H1 (cell line): ENCODE data around the gene RPLP2. TPM values are rescaled to one million over a fixed set of nuclear protein-coding genes. Genes with fewer than 3 reads are reported as not detected.

Source experiments
- CTCF ChIA-PET: fragments of 300-600 bp; sonication (Branson Sonifier 250); formaldehyde crosslinking; loops from one replicate; lab custom pipeline; 2021; ENCODE audit not compliant: partially characterized antibody; lab: Charles Lee
- POLR2A ChIA-PET: fragments of 300-600 bp; sonication (Branson Sonifier 250); formaldehyde crosslinking; loops from one replicate; lab custom pipeline; 2021; ENCODE audit warnings: inconsistent platforms; ENCODE audit not compliant: partially characterized antibody; lab: Charles Lee
- DNase-seq, 2 experiments: peaks; one replicate each; pipeline versions ENCODE4 v3.0.0 to v3.0.0-alpha.2; 2010 to 2022; ENCODE audit warnings: low spot score in 2 of 2, low read depth in 1 of 2, mixed read lengths in 1 of 2
- FAIRE-seq: peaks from 2 replicates; lab custom pipeline; 2011; peaks lifted over from hg19 to GRCh38; lab: Jason Lieb, UNC
- H2AFZ ChIP-seq: 2 replicates; pipeline ENCODE4 v1.8.1; 2012; ENCODE audit warnings: low read length, inconsistent platforms
- H2AK5ac ChIP-seq: 2 replicates; pipeline ENCODE4 v1.6.1; 2013; ENCODE audit warnings: low read depth, low read length
- H2BK120ac ChIP-seq: replicated peaks from 2 replicates; pipeline ENCODE3; 2013; ENCODE audit warnings: low read depth, low read length, inconsistent platforms
- H2BK12ac ChIP-seq: 2 replicates; pipeline ENCODE4 v1.6.1; 2013; ENCODE audit warnings: low read depth, low read length
- H2BK15ac ChIP-seq: 2 replicates; pipeline ENCODE4 v1.6.1; 2013; ENCODE audit warnings: low read length
- H2BK20ac ChIP-seq: 2 replicates; pipeline ENCODE4 v1.6.1; 2013; ENCODE audit warnings: low read length
- H2BK5ac ChIP-seq: 2 replicates; pipeline ENCODE4 v1.6.1; 2013; ENCODE audit warnings: low read depth, low read length
- H3K14ac ChIP-seq: 2 replicates; pipeline ENCODE4 v1.6.1; 2013; ENCODE audit warnings: inconsistent platforms; ENCODE audit not compliant: insufficient read length
- H3K18ac ChIP-seq: 2 replicates; pipeline ENCODE4 v1.6.1; 2013; ENCODE audit warnings: low read length; ENCODE audit errors: extremely low read depth
- H3K23ac ChIP-seq: 2 replicates; pipeline ENCODE4 v1.6.1; 2013; ENCODE audit warnings: inconsistent platforms; ENCODE audit not compliant: insufficient read length
- H3K23me2 ChIP-seq: 2 replicates; pipeline ENCODE4 v1.6.1; 2013; ENCODE audit warnings: low read depth, low read length
- H3K27ac ChIP-seq: 2 replicates; pipeline ENCODE4 v1.6.1; 2011; ENCODE audit warnings: low read depth, low read length, inconsistent platforms
- H3K27me3 ChIP-seq, 4 experiments: replicated peaks in 1 of 4; 1 replicate in 1 of 4; 2 replicates in 3 of 4; pipeline versions ENCODE4 v1.6.1 to v1.8.1; 2011 to 2013; ENCODE audit warnings: low read length in 3 of 4, mild to moderate bottlenecking in 3 of 4, inconsistent platforms in 2 of 4, mixed read lengths in 2 of 4, moderate library complexity in 1 of 4; ENCODE audit not compliant: control insufficient read depth in 3 of 4, insufficient read depth in 3 of 4; ENCODE audit errors: extremely low read depth in 1 of 4
- H3K36me3 ChIP-seq, 4 experiments: 2 replicates each; pipeline versions ENCODE4 v1.6.1 to v1.8.1; 2011 to 2013; ENCODE audit warnings: mild to moderate bottlenecking in 4 of 4, low read length in 3 of 4, moderate library complexity in 2 of 4, control low read depth in 1 of 4, inconsistent platforms in 1 of 4; ENCODE audit not compliant: insufficient read depth in 4 of 4, control insufficient read depth in 2 of 4
- H3K4ac ChIP-seq: replicated peaks from 2 replicates; pipeline ENCODE3; 2013; ENCODE audit warnings: low read length, low read depth, mixed read lengths, inconsistent platforms; ENCODE audit not compliant: insufficient read length
- H3K4me1 ChIP-seq, 4 experiments: replicated peaks in 1 of 4; 1 replicate in 1 of 4; 2 replicates in 3 of 4; pipeline versions ENCODE4 v1.6.1 to v1.8.1; 2011 to 2013; ENCODE audit warnings: low read length in 3 of 4, inconsistent platforms in 2 of 4, mixed read lengths in 1 of 4; ENCODE audit not compliant: insufficient read depth in 4 of 4, control insufficient read depth in 3 of 4
- H3K4me2 ChIP-seq, 2 experiments: 2 replicates each; pipeline versions ENCODE4 v1.6.1 to v1.8.1; 2011 to 2013; ENCODE audit warnings: low read depth in 2 of 2, low read length in 2 of 2, control low read depth in 1 of 2, inconsistent platforms in 1 of 2, mild to moderate bottlenecking in 1 of 2; ENCODE audit not compliant: insufficient read depth in 1 of 2
- H3K4me3 ChIP-seq, 4 experiments: fragments of 200-600, 300-600 bp in 1 of 4; sonication (generic), shearing (Covaris generic), sonication (Bioruptor Twin) in 1 of 4; 2 replicates each; pipeline versions ENCODE4 v1.5.1 to v1.8.1; 2011 to 2016; ENCODE audit warnings: low read length in 4 of 4, low read depth in 3 of 4, control low read depth in 2 of 4, inconsistent platforms in 2 of 4, mild to moderate bottlenecking in 2 of 4, mixed read lengths in 1 of 4, moderate library complexity in 1 of 4; ENCODE audit not compliant: insufficient read depth in 2 of 4; ENCODE audit errors: extremely low read depth in 1 of 4
- H3K56ac ChIP-seq: replicated peaks from 2 replicates; pipeline ENCODE3; 2013; ENCODE audit warnings: low read depth, mild to moderate bottlenecking, mixed read lengths, low read length, inconsistent platforms; ENCODE audit not compliant: insufficient read length
- H3K79me1 ChIP-seq: 2 replicates; pipeline ENCODE4 v1.6.1; 2013; ENCODE audit warnings: low read depth, low read length, control low read depth
- H3K79me2 ChIP-seq, 2 experiments: 2 replicates each; pipeline versions ENCODE4 v1.6.1 to v1.8.1; 2012 to 2013; ENCODE audit warnings: low read length in 2 of 2, mild to moderate bottlenecking in 2 of 2, inconsistent platforms in 1 of 2; ENCODE audit not compliant: insufficient read depth in 2 of 2, control insufficient read depth in 1 of 2
- H3K9ac ChIP-seq, 4 experiments: replicated peaks in 1 of 4; 1 replicate in 1 of 4; 2 replicates in 3 of 4; pipeline versions ENCODE4 v1.6.1 to v1.8.1; 2011 to 2013; ENCODE audit warnings: low read depth in 3 of 4, low read length in 3 of 4, control low read depth in 2 of 4, mild to moderate bottlenecking in 2 of 4, moderate library complexity in 2 of 4, inconsistent platforms in 1 of 4; ENCODE audit errors: extremely low read depth in 1 of 4
- H3K9me3 ChIP-seq, 2 experiments: 2 replicates each; pipeline versions ENCODE4 v1.6.1 to v1.8.1; 2012 to 2013; ENCODE audit warnings: mild to moderate bottlenecking in 2 of 2, moderate library complexity in 2 of 2, control low read depth in 1 of 2, inconsistent platforms in 1 of 2, low read depth in 1 of 2, low read length in 1 of 2, mixed read lengths in 1 of 2; ENCODE audit not compliant: insufficient read depth in 2 of 2
- H4K20me1 ChIP-seq, 2 experiments: replicated peaks in 1 of 2; 2 replicates each; pipeline versions ENCODE3 to v1.8.1; 2011 to 2013; ENCODE audit warnings: inconsistent platforms in 2 of 2, low read length in 2 of 2, mild to moderate bottlenecking in 1 of 2; ENCODE audit not compliant: insufficient read depth in 2 of 2, control insufficient read depth in 1 of 2
- H4K5ac ChIP-seq: 2 replicates; pipeline ENCODE4 v1.6.1; 2013; ENCODE audit warnings: low read length, low read depth, mixed read lengths, inconsistent platforms; ENCODE audit not compliant: insufficient read length
- H4K8ac ChIP-seq: 2 replicates; pipeline ENCODE4 v1.8.0; 2013; ENCODE audit warnings: mild to moderate bottlenecking, moderate library complexity, low read length, inconsistent platforms; ENCODE audit not compliant: insufficient read depth; ENCODE audit errors: extremely low read depth
- H4K91ac ChIP-seq: replicated peaks from 2 replicates; pipeline ENCODE3; 2013; ENCODE audit warnings: low read length, mixed read lengths, inconsistent platforms; ENCODE audit not compliant: insufficient read length
- POLR2AphosphoS5 ChIP-seq: IDR thresholded peaks from 2 replicates; pipeline ENCODE4 v1.6.1; 2011; ENCODE audit warnings: low read depth, low read length
- WGBS, 2 experiments: shearing (Covaris generic) in 1 of 2; methylation state at CpG; one replicate each; pipeline versions ENCODE4 v1.1.6 to v1.1.7; 2013 to 2015; ENCODE audit warnings: low lambda C conversion rate in 2 of 2, mixed read lengths in 2 of 2, inconsistent platforms in 1 of 2, low coverage in 1 of 2, missing lambda C conversion rate in 1 of 2; ENCODE audit not compliant: insufficient replicate concordance in 2 of 2, insufficient coverage in 1 of 2, insufficient read length in 1 of 2; ENCODE audit errors: extremely low coverage in 1 of 2, missing lambda C conversion rate in 1 of 2; 5-methylcytosine and 5-hydroxymethylcytosine counted together
- polyA plus RNA-seq, 7 experiments: library from polyadenylated mRNA; depleted of rRNA in 3 of 7; stranded (reverse) in 5 of 7; unstranded in 2 of 7; fragments of >200 nt in 5 of 7; fragments of 200-250 nt in 2 of 7; gene quantifications; 1 replicate in 5 of 7; 2 replicates in 1 of 7; 4 replicates in 1 of 7; pipeline versions ENCODE4 v1.2.1 to v1.2.3, GENCODE V29; 2011 to 2013; ENCODE audit warnings: missing spikeins in 2 of 7, mixed read lengths in 2 of 7
- total RNA-seq: library from RNA; stranded (reverse); fragmentation: NEBNext Ultra II Directional; extraction: Animal tissue kit (Norgen Biotek cat#: 25700); gene quantifications from 2 replicates; pipeline ENCODE4 v1.2.1, GENCODE V29; 2021
- TF ChIP-seq, protein P1 (sequence below): IDR thresholded peaks from 2 replicates; pipeline ENCODE4 v1.6.1; 2011; ENCODE audit warnings: low read length, improper control_type of control experiment
- TF ChIP-seq, protein P2 (sequence below): IDR thresholded peaks from 2 replicates; pipeline ENCODE4 v1.6.1; 2012; ENCODE audit warnings: low read length, inconsistent platforms

The RPLP2 gene
- total and polyA plus RNA-seq, 2 of the 8 experiments (the other 6 are each of a cell fraction or from before 2014, with no cell fraction given), result 1,789 to 2,106 TPM

DNA sequence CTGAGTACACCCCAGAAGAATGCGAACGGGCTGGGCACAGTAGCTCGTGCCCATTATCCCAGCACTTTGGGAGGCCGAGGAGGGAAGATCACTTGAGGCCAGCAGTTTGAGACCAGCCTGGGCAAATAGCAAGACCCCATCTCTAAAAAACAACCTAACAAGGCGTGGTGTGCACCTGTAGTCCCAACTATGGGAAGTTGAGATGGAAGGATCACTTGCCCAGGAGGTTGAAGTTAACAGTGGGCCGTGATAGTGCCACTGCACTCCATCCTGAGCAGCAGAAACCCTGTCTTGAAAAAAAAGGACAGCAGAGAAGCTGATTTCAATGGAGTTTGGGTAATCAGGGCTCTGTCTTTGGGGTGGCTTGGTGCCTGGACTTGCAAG, 3.3 kb downstream of the RPLP2 start:
- TF ChIP-seq, protein P1, sequence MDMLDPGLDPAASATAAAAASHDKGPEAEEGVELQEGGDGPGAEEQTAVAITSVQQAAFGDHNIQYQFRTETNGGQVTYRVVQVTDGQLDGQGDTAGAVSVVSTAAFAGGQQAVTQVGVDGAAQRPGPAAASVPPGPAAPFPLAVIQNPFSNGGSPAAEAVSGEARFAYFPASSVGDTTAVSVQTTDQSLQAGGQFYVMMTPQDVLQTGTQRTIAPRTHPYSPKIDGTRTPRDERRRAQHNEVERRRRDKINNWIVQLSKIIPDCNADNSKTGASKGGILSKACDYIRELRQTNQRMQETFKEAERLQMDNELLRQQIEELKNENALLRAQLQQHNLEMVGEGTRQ, result no peak
- peak; percentile 49; the same call in 1 of the 2 replicates for TF ChIP-seq POLR2AphosphoS5
- TF ChIP-seq, protein P2, sequence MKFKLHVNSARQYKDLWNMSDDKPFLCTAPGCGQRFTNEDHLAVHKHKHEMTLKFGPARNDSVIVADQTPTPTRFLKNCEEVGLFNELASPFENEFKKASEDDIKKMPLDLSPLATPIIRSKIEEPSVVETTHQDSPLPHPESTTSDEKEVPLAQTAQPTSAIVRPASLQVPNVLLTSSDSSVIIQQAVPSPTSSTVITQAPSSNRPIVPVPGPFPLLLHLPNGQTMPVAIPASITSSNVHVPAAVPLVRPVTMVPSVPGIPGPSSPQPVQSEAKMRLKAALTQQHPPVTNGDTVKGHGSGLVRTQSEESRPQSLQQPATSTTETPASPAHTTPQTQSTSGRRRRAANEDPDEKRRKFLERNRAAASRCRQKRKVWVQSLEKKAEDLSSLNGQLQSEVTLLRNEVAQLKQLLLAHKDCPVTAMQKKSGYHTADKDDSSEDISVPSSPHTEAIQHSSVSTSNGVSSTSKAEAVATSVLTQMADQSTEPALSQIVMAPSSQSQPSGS, result peak; percentile 36; the same call in 1 of the 2 replicates
- Histone ChIP-seq H3K4ac (peak overlapping the region; percentile 29), H3K14ac (no peak overlapping the region), H2BK20ac (no peak overlapping the region), H3K4me1 (peaks cover 0 to 9% (median 2%) of the 10 kb centered on the region in 4 experiments; a peak in 3 of 7 replicates), H4K91ac (no peak overlapping the region), H3K27me3 (no peaks in the 10 kb centered on the region), H2AFZ (no peak overlapping the region), H3K56ac (no peak overlapping the region), H3K4me3 (no peak overlapping the region), H4K8ac (no peak overlapping the region; the same call in 1 of the 2 replicates), H3K23ac (no peak overlapping the region), H3K79me2 (peaks cover 7 to 32% of the 10 kb centered on the region in 2 experiments; a peak in 3 of 4 replicates), H3K9me3 (no peaks in the 10 kb centered on the region), H2BK120ac (no peak overlapping the region), H2BK5ac (no peak overlapping the region; the same call in 1 of the 2 replicates), H2BK12ac (no peak overlapping the region), H2BK15ac (no peak overlapping the region), H3K18ac (no peak overlapping the region), H3K27ac (no peak overlapping the region), H2AK5ac (no peak overlapping the region), H3K79me1 (no peaks in the 10 kb centered on the region), H4K20me1 (peaks cover 10 to 22% of the 10 kb centered on the region in 2 experiments), H4K5ac (no peak overlapping the region), H3K23me2 (peaks cover 5% of the 10 kb centered on the region; the same call in 1 of the 2 replicates), H3K4me2 (no peak overlapping the region), H3K36me3 (peaks cover 16 to 29% (median 26%) of the 10 kb centered on the region in 4 experiments), H3K9ac (no peak overlapping the region)
- FAIRE-seq (no peak), DNase-seq (no peak)
- ChIA-PET POLR2A (interaction anchor here (0.7 to 53.0 kb wide), 12 partner anchors 2 to 277 kb away, joined by 3 to 1917 read pairs (median 4); partner anchors contain the start of genes CD151, CEND1, CRACR2B and GATD1), CTCF (interaction anchor here (0.6 to 2.2 kb wide), 2 partner anchors 20 to 22 kb away, joined by 3 to 5 read pairs; no protein-coding TSS in a partner anchor)
- WGBS, 2 experiments, result 91% methylated on average over 6 of the region's 6 CpGs; no CpG with 5 or more reads in 1 of the 2 experiments
